Immature natural killer cell (primary cell): ENCODE results near the gene CTXND2. TPM values are rescaled to one million over a fixed set of nuclear protein-coding genes. Genes with fewer than 3 reads are reported as not detected.
"Not testable (repeated sequence)": the region's sequence is repeated elsewhere in the genome, so short reads cannot be mapped to it uniquely, and the experiment has no call there.

Experiments
- DNase-seq, 3 donors: peaks; one replicate each; pipeline ENCODE4 v3.0.0; 2022; ENCODE audit warnings: mixed read lengths in 1 of 3
- H3K27ac Mint-ChIP-seq, 6 donors: one replicate each; pipeline ENCODE4 v1.8.0; 2020; ENCODE audit warnings: mixed read lengths in 6 of 6, mild to moderate bottlenecking in 5 of 6, inconsistent platforms in 4 of 6, moderate library complexity in 3 of 6
- H3K27me3 Mint-ChIP-seq, 3 donors: one replicate each; pipeline ENCODE4 v1.8.0; 2020 to 2021; ENCODE audit warnings: low read depth in 3 of 3, mild to moderate bottlenecking in 3 of 3, mixed read lengths in 3 of 3, moderate library complexity in 3 of 3, inconsistent platforms in 1 of 3
- H3K36me3 Mint-ChIP-seq, 3 donors: one replicate each; pipeline ENCODE4 v1.8.0; 2020; ENCODE audit warnings: mixed read lengths in 3 of 3, inconsistent platforms in 2 of 3, mild to moderate bottlenecking in 2 of 3
- H3K4me1 Mint-ChIP-seq, 2 donors: one replicate each; pipeline ENCODE4 v1.8.0; 2020; ENCODE audit warnings: inconsistent platforms in 2 of 2, mild to moderate bottlenecking in 2 of 2, mixed read lengths in 2 of 2, moderate library complexity in 1 of 2
- H3K4me3 Mint-ChIP-seq, 5 donors: one replicate each; pipeline ENCODE4 v1.8.0; 2020; ENCODE audit warnings: mild to moderate bottlenecking in 5 of 5, mixed read lengths in 5 of 5, inconsistent platforms in 3 of 5, moderate library complexity in 3 of 5
- H3K9me3 Mint-ChIP-seq, 6 donors: one replicate each; pipeline ENCODE4 v1.8.0; 2020; ENCODE audit warnings: mild to moderate bottlenecking in 6 of 6, mixed read lengths in 6 of 6, inconsistent platforms in 4 of 6, moderate library complexity in 3 of 6
- polyA plus RNA-seq, 3 donors: library from polyadenylated mRNA; unstranded; fragments of 300-500 nt; fragmentation: Illumina TruSeq; gene quantifications; one replicate each; pipeline ENCODE4 v1.2.3, GENCODE V29; 2021

Gene CTXND2
- polyA plus RNA-seq, result not detected

DNA sequence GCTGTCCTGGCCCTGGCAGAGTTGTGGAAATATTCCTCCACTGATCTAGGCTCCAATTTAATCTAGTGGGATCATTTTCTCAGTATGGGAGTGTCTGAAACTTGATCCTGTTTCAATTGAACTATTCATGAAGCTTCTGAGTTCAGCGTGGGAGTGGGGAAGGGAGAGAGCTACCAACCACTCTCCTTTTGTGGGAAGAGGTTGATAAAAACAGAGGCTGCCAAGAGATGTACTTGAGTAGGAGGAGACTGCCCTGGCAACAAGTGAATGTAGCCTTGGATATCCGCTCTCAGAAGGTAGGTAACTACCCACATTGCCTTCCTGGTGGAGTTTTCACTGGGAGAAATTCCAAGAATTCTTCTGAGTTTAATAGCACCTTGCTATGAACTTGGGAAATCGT lies at the start of gene CTXND2:
Gene CTXND2 (plus strand): TSS at position 119 of the 400 bp plus-strand sequence. CDS start 25,179 bp downstream, outside the sequence.
- Mint-ChIP-seq H3K9me3 (no peaks in the 10 kb centered on the region), H3K27ac (no peak within 1 kb of the TSS), H3K4me1 (peaks cover 23 to 26% of the 10 kb centered on the region in 2 donors), H3K4me3 (no peak within 1 kb of the TSS), H3K36me3 (no peaks in the 10 kb centered on the region), H3K27me3 (peaks cover 2 to 3% (median 2%) of the 10 kb centered on the region in 3 donors)
- DNase-seq, result no peak

DNA sequence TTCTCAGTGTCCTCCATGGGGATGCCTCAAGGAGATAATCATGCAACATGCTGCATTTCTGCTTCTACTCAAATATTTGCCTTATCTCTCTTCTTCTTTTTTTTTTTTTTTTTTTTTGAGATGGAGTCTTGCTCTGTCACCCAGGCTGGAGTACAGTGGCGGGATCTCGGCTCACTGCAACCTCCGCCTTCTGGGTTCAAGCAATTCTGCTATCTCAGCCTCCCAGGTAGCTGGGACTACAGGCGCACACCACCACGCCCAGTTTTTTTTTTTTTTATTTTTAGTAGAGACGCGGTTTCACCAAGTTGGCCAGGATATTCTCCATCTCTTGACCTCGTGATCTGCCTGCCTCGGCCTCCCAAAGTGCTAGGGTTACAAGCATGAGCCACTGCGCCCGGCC lies 46.1 kb upstream of the CTXND2 start:
- not testable (repeated sequence) for DNase-seq, H3K27me3 Mint-ChIP-seq, H3K4me1 Mint-ChIP-seq, H3K9me3 Mint-ChIP-seq, H3K4me3 Mint-ChIP-seq, H3K27ac Mint-ChIP-seq
- H3K36me3 Mint-ChIP-seq, result peaks cover 16 to 33% (median 22%) of the 10 kb centered on the region in 3 donors

DNA sequence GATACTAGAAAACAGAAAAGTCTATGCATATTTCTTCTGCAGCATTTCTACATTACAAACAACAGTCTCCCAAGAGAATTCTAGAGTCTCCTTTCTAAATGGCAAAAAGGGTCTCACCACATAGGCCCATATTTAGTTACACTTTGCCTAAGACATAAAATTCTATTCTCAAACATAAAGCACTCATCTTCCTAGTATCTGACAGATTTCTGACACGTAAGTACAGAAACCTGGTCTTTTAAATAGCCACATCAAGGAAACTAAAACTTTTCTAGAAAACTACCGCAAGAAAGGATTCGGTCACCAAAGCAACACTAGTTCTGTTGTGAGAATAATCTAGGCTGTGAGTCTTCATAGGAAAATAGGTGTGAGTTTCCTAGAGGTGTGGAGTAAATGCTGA lies 45.3 kb upstream of the CTXND2 start:
- H3K4me1 Mint-ChIP-seq, result no peaks in the 10 kb centered on the region
- H3K27ac Mint-ChIP-seq, result no peak overlapping the region
- H3K4me3 Mint-ChIP-seq, result no peak overlapping the region
- no peaks in the 10 kb centered on the region for H3K9me3 Mint-ChIP-seq
- no peak for DNase-seq
- H3K36me3 Mint-ChIP-seq, result peaks cover 21 to 30% (median 22%) of the 10 kb centered on the region in 3 donors
- no peaks in the 10 kb centered on the region for H3K27me3 Mint-ChIP-seq

DNA sequence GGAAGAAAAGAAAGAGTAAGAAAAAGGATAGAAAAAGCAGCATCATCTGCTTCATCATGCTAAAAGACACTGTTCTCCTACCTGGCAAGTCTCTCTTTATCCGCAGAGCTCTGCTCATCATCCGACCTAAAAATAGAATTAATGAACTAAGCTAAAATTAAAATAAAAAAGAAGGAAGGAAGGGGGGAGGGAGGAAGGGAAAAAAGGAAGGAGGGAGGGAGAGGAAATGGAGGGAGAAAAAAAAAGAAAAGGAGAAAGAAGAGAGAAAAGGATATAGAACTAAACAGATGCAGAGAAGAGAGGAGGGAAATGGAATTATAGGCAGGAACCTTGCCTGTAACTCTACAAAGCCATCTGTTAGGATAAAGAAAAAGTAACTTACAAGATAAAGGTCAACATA lies 44.6 kb upstream of the CTXND2 start:
- H3K27me3 Mint-ChIP-seq, result no peaks in the 10 kb centered on the region
- peaks cover 18 to 28% (median 19%) of the 10 kb centered on the region in 3 donors for H3K36me3 Mint-ChIP-seq
- H3K27ac Mint-ChIP-seq, result no peak overlapping the region
- no peaks in the 10 kb centered on the region for H3K9me3 Mint-ChIP-seq
- no peak for DNase-seq
- H3K4me1 Mint-ChIP-seq, result no peaks in the 10 kb centered on the region
- no peak overlapping the region for H3K4me3 Mint-ChIP-seq

DNA sequence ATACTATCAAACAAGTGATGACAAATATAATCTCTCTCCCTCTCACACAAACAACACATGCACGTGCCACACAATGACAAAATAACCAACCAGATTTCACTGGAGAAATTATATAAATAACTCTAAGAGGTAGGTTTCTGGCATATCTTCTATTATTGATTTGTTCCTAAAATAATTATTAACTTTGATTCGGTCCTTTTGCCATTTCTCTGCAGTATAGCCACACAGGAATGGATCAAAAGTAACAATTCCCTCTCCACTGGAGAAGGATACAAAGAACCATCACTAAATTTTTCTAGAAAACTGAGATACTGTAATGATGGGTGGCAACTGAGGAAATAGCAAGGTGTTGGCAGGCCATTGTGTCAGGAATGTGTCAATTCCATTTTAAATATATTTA lies 44.0 kb upstream of the CTXND2 start:
- Mint-ChIP-seq H3K4me1 (no peaks in the 10 kb centered on the region), H3K27ac (no peak overlapping the region), H3K36me3 (peaks cover 21 to 31% (median 22%) of the 10 kb centered on the region in 3 donors), H3K27me3 (no peaks in the 10 kb centered on the region), H3K9me3 (no peaks in the 10 kb centered on the region), H3K4me3 (no peak overlapping the region)
- no peak for DNase-seq

DNA sequence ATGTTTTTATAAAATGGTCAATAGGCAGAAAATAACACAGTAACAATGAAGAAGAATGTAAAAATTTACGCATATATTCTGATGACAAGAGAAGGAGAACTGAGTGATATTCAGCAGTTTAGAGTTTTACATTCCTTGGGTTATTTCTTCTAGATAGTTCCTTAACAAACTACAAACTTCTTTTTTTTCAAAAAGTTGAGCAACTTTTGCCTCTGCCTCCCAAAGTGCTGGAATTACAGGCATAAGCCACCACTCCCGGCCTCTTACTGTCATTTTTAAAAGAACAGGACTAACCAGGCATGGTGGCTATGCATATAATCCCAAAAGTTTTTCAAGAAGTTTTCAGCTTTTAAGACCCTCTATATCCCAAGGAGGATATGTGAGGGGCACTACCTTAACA lies 43.5 kb upstream of the CTXND2 start:
- H3K27ac Mint-ChIP-seq, result no peak overlapping the region
- H3K4me1 Mint-ChIP-seq, result no peaks in the 10 kb centered on the region
- H3K9me3 Mint-ChIP-seq, result no peaks in the 10 kb centered on the region
- no peak for DNase-seq
- H3K27me3 Mint-ChIP-seq, result peaks cover 0 to 2% (median 0%) of the 10 kb centered on the region in 3 donors
- peaks cover 21 to 32% (median 24%) of the 10 kb centered on the region in 3 donors for H3K36me3 Mint-ChIP-seq
- no peak overlapping the region for H3K4me3 Mint-ChIP-seq

DNA sequence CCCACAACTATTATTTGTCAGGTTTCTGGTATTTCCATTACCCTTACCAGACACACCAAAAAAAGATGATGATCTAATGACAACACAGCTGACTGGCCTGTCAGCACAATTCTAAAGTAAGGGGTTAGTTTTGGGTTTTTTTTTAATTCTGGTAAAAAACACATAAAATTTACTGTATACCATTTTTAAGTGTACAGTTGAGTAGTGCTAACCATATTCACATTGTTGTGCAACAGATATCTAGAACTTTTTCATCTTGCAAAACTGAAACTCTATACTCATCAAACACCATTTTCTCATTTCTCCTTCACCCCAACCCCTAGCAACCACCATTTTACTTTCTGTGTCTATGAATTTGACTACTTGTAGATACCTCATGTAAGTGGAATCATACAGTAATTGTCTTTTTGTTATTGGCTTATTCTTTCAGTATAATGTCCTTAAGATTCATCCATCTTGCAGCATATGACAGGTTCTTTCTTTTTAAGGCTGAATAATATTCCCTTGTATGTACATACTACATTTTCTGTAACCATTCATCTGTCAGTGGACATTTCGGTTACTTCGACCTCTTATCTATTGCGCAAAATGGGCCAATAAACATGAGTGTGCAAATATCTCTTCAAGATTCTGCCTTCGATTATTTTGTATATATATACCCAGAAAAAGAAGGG lies 40.3 kb upstream of the CTXND2 start:
- no peak overlapping the region for H3K27ac Mint-ChIP-seq
- peaks cover 0 to 2% (median 2%) of the 10 kb centered on the region in 3 donors for H3K27me3 Mint-ChIP-seq
- peaks cover 10 to 16% (median 16%) of the 10 kb centered on the region in 3 donors for H3K36me3 Mint-ChIP-seq
- DNase-seq, result no peak
- no peak overlapping the region for H3K4me3 Mint-ChIP-seq
- peaks cover 0 to 2% (median 0%) of the 10 kb centered on the region in 6 donors for H3K9me3 Mint-ChIP-seq
- H3K4me1 Mint-ChIP-seq, result no peaks in the 10 kb centered on the region

DNA sequence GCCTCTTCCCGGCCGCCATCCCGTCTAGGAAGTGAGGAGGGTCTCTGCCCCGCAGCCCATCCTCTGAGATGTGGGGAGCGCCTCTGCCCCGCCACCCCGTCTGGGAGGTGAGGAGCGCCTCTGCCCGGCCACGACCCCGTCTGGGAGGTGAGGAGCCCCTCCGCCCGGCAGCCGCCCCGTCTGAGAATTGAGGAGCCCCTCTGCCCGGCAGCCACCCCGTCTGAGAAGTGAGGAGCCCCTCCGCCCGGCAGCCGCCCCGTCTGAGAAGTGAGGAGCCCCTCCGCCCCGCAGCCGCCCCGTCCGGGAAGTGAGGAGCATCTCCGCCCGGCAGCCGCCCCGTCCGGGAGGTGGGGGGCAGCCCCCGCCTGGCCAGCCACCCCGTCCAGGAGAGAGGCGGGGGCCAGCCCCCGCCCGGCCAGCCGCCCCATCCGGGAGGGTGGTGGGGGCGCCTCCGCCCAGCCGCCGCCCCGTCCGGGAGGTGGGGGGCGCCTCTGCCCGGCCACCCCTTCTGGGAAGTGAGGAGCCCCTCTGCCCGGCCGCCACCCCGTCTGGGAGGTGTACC lies 36.1 kb upstream of the CTXND2 start:
- H3K9me3 Mint-ChIP-seq, H3K27me3 Mint-ChIP-seq, H3K27ac Mint-ChIP-seq, DNase-seq, H3K4me3 Mint-ChIP-seq: not testable (repeated sequence)
- Mint-ChIP-seq H3K4me1 (peaks cover 8 to 10% of the 10 kb centered on the region in 2 donors), H3K36me3 (peaks cover 22 to 36% (median 27%) of the 10 kb centered on the region in 3 donors)

DNA sequence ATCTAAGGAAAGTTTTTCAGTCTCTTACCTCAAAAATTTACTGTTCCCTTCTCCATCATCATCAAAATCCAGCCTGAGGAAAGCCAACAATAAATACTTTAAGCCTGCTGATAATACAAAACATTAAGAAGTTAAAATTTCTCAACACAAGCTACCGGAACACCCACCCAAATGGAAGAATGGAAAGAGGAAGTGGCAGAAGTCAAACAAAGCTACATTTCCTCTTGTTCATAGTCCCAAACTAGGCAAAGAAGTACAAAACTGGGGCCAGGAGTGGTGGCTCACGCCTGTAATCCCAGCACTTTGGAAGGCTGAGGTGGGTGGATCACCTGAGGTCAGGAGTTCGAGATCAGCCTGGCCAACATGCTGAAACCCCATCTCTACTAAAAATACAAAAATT lies 34.2 kb upstream of the CTXND2 start:
- DNase-seq, H3K4me3 Mint-ChIP-seq, H3K27me3 Mint-ChIP-seq, H3K9me3 Mint-ChIP-seq: not testable (repeated sequence)
- Mint-ChIP-seq H3K4me1 (peaks cover 8 to 10% of the 10 kb centered on the region in 2 donors), H3K27ac (peak overlapping the region in 1 of 6 donors; percentile 35), H3K36me3 (peaks cover 16 to 26% (median 23%) of the 10 kb centered on the region in 3 donors)

DNA sequence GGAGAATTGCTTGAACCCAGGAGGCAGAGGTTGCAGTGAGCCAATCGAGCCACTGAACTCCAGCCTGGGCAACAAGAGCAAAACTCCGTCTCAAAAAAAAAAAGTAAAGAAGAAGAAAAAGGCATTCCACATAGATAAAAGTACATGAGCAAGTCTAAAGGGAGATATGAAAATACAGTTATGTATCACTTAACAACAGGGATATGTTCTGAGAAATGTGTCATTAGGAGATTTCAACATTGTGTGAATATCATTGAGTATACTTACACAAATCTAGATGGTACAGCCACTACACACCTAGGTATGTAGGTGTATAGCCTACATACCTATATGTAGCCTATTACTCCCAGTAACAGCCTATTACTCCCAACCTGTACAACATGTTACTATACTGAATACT lies 23.2 kb upstream of the CTXND2 start:
- H3K4me1 Mint-ChIP-seq, result peaks cover 13 to 45% of the 10 kb centered on the region in 2 donors
- no peaks in the 10 kb centered on the region for H3K9me3 Mint-ChIP-seq
- H3K27ac Mint-ChIP-seq, result peak overlapping the region in 1 of 6 donors; percentile 48

DNA sequence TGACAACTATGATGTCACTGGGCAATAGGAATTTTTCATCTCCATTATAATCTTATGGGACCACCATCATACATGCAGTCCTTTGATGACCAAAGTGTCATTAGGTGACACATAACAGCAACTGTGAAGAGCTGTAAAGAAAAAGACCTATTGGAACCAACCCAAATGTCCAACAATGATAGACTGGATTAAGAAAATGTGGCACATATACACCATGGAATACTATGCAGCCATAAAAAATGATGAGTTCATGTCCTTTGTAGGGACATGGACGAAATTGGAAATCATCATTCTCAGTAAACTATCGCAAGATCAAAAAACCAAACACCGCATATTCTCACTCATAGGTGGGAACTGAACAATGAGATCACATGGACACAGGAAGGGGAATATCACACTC lies 22.7 kb upstream of the CTXND2 start:
- not testable (repeated sequence) for DNase-seq, H3K4me3 Mint-ChIP-seq, H3K9me3 Mint-ChIP-seq, H3K36me3 Mint-ChIP-seq, H3K27me3 Mint-ChIP-seq, H3K27ac Mint-ChIP-seq
- H3K4me1 Mint-ChIP-seq, result peaks cover 12 to 45% of the 10 kb centered on the region in 2 donors

More for the DNA sequence above, 23.2 kb upstream of the CTXND2 start:
- Mint-ChIP-seq H3K4me3 (no peak overlapping the region), H3K27me3 (peaks cover 0 to 2% (median 0%) of the 10 kb centered on the region in 3 donors), H3K36me3 (peaks cover 0 to 4% (median 0%) of the 10 kb centered on the region in 3 donors)
- no peak for DNase-seq

DNA sequence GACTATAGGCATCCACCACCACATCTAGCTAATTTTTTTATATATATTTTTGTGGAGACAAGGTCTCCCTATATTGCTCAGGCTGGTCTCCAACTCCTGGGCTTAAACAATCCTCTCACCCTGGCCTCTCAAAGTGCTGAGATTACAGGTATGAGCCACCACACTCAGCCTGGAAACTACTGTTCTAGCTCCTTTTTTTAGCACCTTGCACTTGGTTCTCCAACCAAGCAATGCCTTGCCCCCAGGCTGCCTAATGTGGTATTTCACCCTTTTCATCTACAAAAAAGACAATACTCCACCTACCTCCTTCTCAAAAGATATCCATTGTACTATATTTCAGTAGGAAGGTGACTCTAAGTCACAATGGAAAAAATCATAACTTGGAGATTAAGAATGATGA lies 17.3 kb upstream of the CTXND2 start:
- Mint-ChIP-seq H3K4me1 (peaks cover 20 to 51% of the 10 kb centered on the region in 2 donors), H3K36me3 (peaks cover 0 to 4% (median 0%) of the 10 kb centered on the region in 3 donors), H3K27me3 (peaks cover 0 to 3% (median 2%) of the 10 kb centered on the region in 3 donors), H3K9me3 (no peaks in the 10 kb centered on the region), H3K27ac (peak overlapping the region in 1 of 6 donors; percentile 22), H3K4me3 (no peak overlapping the region)
- DNase-seq, result no peak

DNA sequence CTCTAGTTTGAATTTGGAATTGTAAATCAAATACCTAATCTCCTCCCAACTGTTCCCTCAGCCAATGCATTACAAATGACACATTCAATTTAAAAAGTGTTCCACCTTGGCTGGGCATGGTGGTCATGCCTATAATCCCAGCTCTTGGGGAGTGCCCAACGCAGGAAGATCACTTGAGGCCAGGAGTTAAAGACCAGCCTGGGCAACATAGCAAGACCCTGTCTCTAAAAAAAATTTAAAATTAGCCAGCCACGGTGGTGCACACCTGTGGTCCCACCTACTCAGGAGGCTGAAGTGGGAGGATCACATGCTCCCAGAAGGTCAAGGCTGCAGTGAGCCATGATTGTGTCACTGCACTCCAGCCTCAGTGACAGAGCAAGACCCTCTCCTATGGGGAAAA lies 14.4 kb upstream of the CTXND2 start:
- Mint-ChIP-seq H3K9me3 (no peaks in the 10 kb centered on the region), H3K36me3 (peaks cover 0 to 4% (median 0%) of the 10 kb centered on the region in 3 donors), H3K4me1 (peaks cover 31 to 53% of the 10 kb centered on the region in 2 donors), H3K27me3 (peaks cover 3 to 7% (median 3%) of the 10 kb centered on the region in 3 donors), H3K4me3 (no peak overlapping the region), H3K27ac (no peak overlapping the region)
- DNase-seq, result no peak

DNA sequence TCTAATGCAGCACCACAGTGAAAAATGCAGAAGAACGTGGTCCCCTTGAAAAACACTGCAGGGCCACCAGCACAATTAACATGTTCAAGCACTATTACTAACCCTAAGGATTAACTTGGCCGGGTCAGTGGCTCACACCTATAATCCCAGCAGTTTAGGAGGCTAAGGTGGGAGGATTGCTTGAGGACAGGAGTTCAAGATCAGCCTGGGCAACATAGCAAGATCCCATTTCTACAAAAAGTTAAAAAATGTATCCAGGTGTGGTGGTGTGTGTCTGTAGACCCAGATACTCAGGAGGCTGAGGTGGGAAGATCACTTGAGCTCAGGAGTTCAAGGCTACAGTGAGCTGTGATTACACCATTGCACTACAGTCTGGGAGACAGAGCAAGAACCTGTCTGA lies 13.4 kb upstream of the CTXND2 start:
- peaks cover 2 to 7% (median 3%) of the 10 kb centered on the region in 3 donors for H3K27me3 Mint-ChIP-seq
- H3K4me3 Mint-ChIP-seq, result no peak overlapping the region
- DNase-seq, result no peak
- H3K36me3 Mint-ChIP-seq, result no peaks in the 10 kb centered on the region
- H3K4me1 Mint-ChIP-seq, result peaks cover 31 to 44% of the 10 kb centered on the region in 2 donors
- peak overlapping the region in 2 of 6 donors; percentile 28 to 40 for H3K27ac Mint-ChIP-seq
- no peaks in the 10 kb centered on the region for H3K9me3 Mint-ChIP-seq
